GM19463 (cell line): ENCODE measurements around the gene GUCY1B1.

Experiments used
- ATAC-seq: cut with Tn5 transposase; IDR thresholded peaks from one replicate; pipeline ENCODE4 v1.9.1; 2021; ENCODE audit warnings: mild to moderate bottlenecking, moderate library complexity; ENCODE audit not compliant: unreplicated experiment

Gene GUCY1B1

DNA sequence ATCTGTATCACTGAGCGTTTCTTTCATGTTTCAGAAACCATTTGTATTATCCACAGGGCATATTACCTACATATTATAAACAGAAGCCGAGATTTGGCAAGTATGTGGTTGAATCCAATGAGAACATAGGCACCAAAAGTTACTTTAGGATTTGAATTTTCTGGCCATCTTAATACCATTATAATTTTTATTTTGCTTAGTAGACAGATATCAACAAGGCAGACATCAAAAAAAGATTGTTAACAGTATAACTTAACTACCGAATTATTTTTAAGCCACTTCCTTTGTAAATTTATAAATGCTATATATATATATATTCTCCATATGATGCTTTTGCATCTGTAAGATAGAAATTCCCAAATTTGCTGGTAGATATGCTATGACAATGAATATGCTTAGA lies 2.2 kb downstream of the GUCY1B1 start:
- ATAC-seq: no peak

DNA sequence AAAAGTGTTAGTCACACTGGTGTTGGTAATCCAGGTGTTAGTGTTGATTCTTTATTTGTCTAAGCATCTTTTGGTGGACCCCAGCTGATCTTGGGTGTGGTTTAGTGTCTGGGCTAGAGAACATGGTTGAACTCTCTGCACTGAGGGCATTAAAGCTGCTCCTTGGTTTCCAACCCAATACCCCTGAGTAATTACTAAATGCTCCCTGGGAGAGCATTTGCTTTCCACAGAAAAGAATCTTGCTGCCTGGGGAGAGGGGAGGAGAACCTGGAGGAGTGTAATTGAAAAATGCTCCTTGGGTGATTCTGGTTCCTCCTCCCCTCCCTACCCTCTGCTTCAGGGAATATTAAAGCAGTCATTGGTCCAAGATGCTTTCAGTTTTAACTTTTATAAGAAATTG lies 3.1 kb downstream of the GUCY1B1 start:
- ATAC-seq: no peak

- no peak for ATAC-seq
Measured at GRCh38 chr4:155762334-155762733, 3.5 kb downstream of the GUCY1B1 start.

- ATAC-seq: no peak
Measured at GRCh38 chr4:155763551-155763950, 4.7 kb downstream of the GUCY1B1 start.

- no peak for ATAC-seq
Measured at GRCh38 chr4:155765149-155765548, 6.3 kb downstream of the GUCY1B1 start.

- no peak for ATAC-seq
Measured at GRCh38 chr4:155766622-155767021, 7.8 kb downstream of the GUCY1B1 start.

GRCh38 chr4:155768370-155768769 lies 9.5 kb downstream of the GUCY1B1 start:
- ATAC-seq: no peak

GRCh38 chr4:155769090-155769489 lies 10.3 kb downstream of the GUCY1B1 start:
- ATAC-seq: peak; percentile 89

- no peak for ATAC-seq
Measured at GRCh38 chr4:155772459-155773195, 13.8 kb downstream of the GUCY1B1 start.

GRCh38 chr4:155773196-155773800 lies 14.5 kb downstream of the GUCY1B1 start:
- no peak for ATAC-seq

DNA sequence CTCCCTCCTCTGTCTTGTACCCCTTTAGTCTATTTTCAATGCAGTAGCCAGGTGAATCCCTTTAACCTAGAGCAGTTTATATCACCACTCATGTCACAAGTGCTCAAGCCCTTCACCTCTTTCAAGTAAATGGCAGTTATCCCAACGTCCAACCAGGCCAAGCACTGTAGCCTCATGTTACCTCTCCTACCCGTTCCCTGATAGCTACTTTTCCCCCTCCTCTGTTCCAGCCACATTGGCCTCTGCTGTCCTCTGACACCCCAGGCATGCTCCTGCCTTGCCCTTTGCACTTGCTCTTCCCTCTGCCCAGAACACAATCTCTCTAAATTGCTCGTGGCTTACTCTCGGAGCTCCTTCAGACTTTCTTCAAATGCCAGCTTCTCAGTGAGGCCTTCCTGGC lies 15.2 kb downstream of the GUCY1B1 start:
- ATAC-seq: no peak

DNA sequence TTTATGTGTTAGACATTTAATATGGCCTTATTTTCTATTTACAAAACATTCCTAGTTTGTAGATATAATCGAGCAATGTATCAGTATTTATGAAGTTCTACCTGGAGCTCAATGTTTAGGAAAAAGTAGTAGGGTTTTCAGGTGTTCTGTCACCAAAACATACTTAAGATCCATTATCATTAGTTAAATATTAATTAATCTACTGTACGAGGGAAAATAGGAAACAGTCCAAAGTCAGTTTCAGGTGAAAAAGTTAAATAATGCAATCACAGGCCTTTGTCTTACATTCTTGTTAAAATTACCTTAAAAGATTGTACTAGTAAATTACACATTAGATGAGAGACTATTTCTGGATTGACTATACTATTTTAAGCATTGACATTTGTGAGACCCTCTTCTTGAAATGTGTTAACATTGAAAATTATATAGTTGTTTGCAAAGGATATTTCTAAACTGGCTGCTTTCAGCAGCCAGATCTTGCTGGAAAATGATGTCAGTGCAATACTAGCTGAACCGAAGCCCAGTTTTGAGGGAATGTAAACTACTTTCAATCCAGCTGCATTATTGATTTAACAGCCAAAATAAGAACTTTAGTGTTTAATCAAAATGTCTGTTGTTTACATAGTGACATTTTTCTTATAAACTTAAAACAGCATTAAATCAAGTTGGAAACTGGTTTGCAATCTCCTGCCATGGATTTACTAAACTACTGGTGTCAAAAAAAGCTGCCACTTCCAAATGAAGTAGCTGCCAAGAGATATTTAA lies 19.3 kb downstream of the GUCY1B1 start:
- ATAC-seq: no peak

GRCh38 chr4:155780775-155781174 lies 22.0 kb downstream of the GUCY1B1 start:
- ATAC-seq: no peak

DNA sequence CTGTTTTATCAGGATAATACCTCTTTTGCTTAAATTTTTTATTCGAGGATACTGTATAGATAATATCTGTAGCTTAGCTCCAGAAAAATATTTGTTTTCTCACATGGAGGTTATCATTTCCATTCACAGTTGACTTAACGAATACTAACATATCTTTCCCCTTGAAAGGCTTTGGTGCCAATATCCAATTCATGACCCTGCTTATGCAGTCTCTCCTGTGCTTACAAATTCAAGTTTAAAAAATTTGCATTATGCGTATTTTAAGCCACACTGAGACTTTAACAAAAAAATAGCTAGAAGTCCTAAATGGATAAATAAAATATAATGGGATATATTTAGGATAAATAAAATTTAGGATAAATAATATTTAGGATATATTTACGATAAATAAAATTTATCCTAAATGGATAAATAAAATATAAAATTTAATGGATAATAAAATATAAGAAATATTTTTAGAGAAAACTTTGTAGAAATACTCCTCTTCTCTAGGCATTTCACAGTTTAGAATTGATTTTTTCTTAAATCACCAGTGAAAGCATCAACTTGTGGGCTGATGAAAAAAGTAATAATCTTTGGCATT lies 22.5 kb downstream of the GUCY1B1 start:
- ATAC-seq: no peak

GRCh38 chr4:155784637-155785036 lies 25.8 kb downstream of the GUCY1B1 start:
- ATAC-seq: no peak

DNA sequence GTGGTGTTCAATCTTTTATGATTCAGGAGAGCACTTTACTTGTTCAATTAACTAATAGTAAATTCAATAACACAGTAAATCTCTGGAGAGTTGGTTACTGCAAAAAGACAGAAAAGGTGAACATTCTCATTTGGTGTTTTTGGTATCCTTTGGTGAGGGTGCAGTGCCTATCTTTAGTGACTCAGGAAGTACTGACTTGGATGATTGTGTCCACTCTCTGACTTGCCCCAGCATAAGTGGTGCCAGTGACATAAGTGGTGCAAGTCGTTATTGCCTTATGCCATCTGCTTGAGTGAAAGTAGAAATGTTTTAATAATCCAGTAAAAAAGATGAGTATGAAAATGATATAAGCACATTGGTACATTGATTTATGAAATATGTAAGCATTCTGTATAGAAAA lies 27.0 kb downstream of the GUCY1B1 start:
- ATAC-seq: no peak

DNA sequence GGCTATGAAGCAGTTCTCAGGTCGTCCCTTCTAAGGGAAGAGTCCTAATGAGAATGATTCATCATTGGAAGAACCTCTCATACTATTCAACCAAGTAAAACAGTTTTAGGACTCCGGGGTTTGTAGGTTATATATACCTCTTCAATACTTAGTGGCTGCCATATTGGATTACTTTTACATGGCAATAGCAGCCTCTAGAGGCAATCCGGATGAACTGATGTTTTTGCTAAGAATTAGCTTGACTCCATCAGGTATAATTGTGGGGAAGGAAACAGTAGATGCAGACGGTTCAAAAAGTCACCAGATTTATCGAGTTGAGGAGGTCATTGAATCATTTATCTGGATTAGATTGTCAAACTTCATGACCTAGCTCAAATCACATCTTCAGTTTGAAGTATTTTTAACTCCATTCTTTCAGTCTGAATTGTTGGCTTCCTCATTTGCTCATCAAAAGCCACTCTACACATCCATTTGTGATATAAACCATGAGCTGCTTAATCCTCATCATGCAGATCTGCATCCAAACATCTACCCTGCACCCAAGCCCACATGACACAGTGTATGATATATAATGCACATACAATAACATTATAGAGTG lies 28.4 kb downstream of the GUCY1B1 start:
- ATAC-seq: peak; percentile 92

- ATAC-seq: peak; percentile 39
Measured at GRCh38 chr4:155789391-155789790, 30.6 kb downstream of the GUCY1B1 start.

DNA sequence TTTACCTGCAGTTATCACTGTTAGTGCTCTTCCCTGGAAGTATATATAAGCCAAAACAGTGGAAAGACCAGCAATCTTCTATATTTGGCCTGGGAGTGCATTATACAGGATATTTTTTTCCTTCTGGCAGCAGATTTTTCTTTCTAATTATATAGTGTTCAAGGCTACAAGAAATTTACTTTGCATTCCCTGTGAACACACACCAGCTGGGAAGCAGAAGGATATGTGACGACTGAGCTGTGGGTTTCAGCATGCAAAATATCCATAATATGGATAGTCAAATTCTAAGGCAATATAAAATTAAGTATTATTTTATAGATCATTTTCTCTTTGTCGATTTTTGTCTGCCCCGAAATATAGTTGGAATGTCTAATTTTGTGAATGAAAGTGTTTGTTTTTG lies 31.2 kb downstream of the GUCY1B1 start:
- ATAC-seq: no peak

GRCh38 chr4:155794589-155795236 lies 35.9 kb downstream of the GUCY1B1 start:
- no peak for ATAC-seq

DNA sequence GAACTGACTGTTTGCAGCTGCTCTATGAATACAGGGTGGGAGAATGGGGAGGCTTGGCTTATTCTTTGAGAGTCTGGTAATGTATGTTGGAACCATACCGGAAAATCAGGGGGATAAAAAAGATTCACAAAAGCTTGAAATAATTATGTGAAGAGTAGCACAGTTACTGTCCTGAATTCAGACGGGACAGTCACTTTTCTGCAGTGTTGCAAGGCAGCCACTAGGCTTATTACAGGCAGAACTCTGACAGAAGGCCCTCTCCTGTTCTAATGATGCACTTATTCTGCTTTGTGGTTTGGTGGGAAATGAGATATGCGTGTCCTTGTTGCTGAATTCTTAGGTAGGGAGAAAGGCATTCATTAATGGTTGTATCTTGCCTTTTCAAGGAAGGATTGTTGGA lies 37.2 kb downstream of the GUCY1B1 start:
- peak; percentile 89 for ATAC-seq
